ENCODE data around the gene EPHA3.

The EPHA3 gene

GRCh38 chr3:89234620-89235019, 127.2 kb downstream of the EPHA3 start:
- DNase-seq: no peak

GRCh38 chr3:89238846-89239245, 131.4 kb downstream of the EPHA3 start:
- DNase-seq: no peak

DNA sequence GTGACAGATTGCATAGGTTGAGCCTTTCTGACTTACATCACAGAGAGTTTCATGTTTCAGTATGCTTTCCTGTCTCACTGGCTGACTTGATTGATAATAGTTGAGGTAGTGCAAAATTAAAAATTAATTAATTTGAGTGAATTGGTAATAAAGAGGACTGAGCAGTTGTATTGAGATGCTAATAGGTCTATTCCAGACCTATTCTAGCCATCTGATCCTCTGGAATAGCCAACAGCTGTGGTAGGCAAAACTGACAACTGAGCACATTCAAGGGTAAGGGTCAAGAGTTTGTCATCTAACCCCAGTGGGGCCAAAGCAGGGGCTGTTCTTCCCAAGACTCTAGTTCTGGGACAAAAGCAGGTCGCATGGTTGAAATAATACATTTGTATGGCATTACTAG, 132.4 kb downstream of the EPHA3 start:
- DNase-seq: no peak

GRCh38 chr3:89245612-89246011, 138.2 kb downstream of the EPHA3 start:
- DNase-seq: no peak

- no peak for DNase-seq
Observed at GRCh38 chr3:89246326-89246725, 138.9 kb downstream of the EPHA3 start.

- DNase-seq: no peak
Observed at GRCh38 chr3:89250742-89251141, 143.3 kb downstream of the EPHA3 start.

DNA sequence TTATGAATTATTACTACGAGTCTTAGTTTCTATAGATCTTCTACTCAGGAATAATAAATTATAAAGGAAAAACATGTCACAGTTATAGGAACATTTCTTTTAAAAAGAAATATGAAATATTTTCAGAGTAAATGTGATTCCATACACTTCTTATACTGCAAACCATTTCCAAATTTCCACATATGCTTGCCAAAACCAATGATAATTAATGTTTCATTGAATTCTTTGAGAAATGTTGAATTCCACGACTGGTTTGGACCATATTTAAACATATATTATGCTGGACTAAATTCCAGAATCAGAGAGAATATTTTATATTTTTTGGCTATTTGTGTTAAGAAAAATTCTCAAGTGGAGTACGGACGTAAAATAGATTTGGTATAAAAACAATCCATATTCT, 144.6 kb downstream of the EPHA3 start:
- DNase-seq: no peak

DNA sequence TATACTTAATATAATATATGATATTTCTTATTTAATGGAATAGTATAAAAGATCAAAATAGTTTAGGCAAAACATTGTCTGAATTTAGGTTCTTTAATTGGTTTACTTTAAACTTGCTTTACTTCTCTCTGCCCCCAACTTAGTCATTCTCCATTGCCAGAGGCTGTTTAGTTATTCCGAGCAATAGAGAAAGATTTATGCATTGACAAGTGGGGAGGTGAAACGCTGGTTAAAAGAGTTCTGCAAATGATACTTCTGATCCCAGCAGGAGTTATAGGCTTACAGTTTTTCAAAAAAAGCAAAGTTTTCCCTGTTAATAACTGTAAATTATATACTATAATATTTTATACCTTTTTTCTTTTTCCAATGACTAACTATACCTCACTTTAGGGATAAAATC, 145.4 kb downstream of the EPHA3 start:
- DNase-seq: no peak

- DNase-seq: no peak
Observed at GRCh38 chr3:89256395-89256794, 149.0 kb downstream of the EPHA3 start.

- DNase-seq: no peak
Observed at GRCh38 chr3:89256882-89257281, 149.5 kb downstream of the EPHA3 start.

- no peak for DNase-seq
Observed at GRCh38 chr3:89260721-89261120, 153.3 kb downstream of the EPHA3 start.

DNA sequence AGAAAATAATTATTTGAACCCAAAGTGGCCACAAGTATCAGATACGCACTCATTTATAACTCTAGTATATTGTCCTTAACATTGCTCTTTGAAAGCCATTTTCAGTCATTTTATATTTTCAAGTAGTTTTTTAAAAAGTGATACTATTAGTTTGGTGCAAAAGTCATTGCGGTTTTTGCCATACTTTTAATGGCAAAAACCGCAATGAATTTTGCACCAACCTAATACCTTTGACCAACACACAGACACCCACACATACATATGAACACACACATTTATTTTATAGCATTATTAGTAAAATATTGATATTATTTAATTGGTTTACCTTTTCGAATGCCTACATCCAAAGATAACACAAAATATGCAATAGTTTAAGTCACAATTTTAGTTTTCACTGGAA, 154.3 kb downstream of the EPHA3 start:
- no peak for DNase-seq

DNA sequence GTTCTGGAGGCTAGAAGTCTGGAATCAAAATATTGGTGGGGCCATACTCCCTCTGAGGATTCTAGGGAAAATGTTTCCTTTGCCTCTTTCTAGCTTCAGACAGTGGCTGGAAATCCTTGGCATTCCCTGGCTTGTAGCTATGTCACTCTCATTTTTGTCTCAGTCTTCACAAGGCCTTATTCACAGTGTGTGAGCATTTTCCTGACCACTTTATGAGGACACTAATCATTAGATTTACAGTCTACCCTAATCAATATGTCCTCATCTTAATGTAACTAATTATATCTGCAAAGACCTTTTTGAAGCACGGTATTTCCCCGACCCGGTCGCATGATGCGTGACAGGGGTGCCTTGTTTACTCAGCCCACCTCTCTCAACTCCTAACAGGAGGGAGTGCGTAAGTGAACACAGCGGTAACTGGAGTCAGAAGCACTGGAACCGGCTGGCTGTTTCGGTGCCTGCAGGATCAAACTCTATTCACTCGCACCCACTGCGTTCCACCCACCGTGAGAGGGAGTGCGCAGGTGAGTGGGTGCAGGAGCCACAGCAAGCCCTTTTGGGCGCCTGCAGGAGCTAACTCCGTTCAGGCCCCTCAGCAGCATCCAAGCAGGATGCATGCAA, 155.0 kb downstream of the EPHA3 start:
- no peak for DNase-seq

DNA sequence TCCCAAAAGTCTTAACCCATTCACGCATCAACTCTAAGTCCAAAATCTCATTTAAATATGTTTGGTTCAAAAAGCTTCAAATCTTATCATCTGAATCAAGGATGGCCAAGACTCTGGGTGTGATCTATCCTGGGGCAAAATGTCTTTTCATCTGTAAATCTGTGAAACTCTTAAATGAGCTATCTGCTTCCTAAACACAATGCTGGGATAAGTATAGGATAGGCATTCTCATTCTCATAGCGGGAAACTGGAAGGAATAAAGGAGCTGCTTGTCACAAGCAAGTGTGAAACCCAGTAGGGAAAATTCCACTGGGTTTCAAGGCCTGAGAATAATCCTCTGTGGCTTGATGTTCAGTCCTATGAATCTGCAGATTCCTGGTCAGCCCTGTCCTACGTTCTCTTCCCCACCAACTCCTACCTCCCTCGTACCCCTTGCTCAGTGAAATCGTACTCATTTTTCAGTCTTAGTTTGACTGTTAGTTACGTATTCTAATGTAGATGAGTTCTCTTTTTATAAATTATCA, 156.7 kb downstream of the EPHA3 start:
- DNase-seq: no peak

GRCh38 chr3:89266074-89266473, 158.7 kb downstream of the EPHA3 start:
- DNase-seq: no peak

DNA sequence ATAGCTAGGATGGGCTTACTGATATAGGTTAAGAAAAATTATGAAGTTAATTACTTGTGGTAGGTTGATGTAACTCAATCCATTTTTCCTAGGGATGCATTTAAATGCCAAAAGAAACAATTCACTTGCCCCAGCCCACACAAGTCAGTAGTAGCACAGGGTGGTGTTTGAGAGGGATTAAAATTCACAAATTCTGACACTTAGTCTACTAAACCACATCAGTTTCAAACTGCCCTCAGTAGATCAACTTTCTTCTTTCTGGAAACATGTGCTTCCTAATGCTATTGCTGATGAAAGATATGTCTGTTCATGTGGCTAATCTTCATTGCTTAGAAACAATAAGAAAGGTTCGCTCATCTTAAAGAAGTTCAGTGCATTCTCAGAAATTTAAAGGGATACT, 160.6 kb downstream of the EPHA3 start:
- DNase-seq: no peak

- DNase-seq: no peak
Observed at GRCh38 chr3:89270201-89270600, 162.8 kb downstream of the EPHA3 start.

GRCh38 chr3:89275001-89275400, 167.6 kb downstream of the EPHA3 start:
- DNase-seq: no peak

- DNase-seq: no peak
Observed at GRCh38 chr3:89276116-89276515, 168.7 kb downstream of the EPHA3 start.

- DNase-seq: no peak
Observed at GRCh38 chr3:89278302-89279025, 171.0 kb downstream of the EPHA3 start.

DNA sequence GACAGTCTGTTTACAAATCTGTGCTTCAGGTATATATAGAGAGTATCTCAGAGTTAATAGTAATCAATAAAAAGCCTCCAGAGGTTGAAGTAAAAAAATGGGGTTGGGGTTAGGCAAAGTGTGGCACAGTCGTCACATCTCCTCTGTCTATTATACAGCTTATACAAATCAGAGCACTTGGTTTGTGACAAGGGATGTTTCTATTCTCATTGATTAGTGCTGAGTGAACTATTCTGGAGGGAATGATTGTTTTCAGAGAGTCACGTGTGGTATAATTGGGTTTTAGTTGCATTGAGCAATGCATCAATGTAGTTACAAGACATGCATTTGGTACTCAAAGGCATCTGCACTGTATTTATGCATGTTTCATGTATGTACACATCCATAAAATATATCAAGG, 172.9 kb downstream of the EPHA3 start:
- DNase-seq: no peak

GRCh38 chr3:89280822-89281365, 173.5 kb downstream of the EPHA3 start:
- DNase-seq: no peak

GRCh38 chr3:89287902-89288508, 180.6 kb downstream of the EPHA3 start:
- no peak for DNase-seq
